Testis (tissue), 2 donors: ENCODE data around the gene CARM1.

ENCODE experiments used
- CTCF ChIP-seq, 3 experiments: fragments of 450-650 bp in 2 of 3; fragments of 200-600 bp in 1 of 3; sonication (generic) in 1 of 3; IDR thresholded peaks; one replicate each; pipeline ENCODE4 v1.5.1; 2016 to 2019; ENCODE audit warnings: antibody characterized with exemption in 3 of 3, mild to moderate bottlenecking in 2 of 3, moderate library complexity in 1 of 3
- POLR2A ChIP-seq: fragments of 450-650 bp; IDR thresholded peaks from one replicate; pipeline ENCODE4 v1.6.1; 2017; ENCODE audit warnings: antibody characterized with exemption, mild to moderate bottlenecking, moderate library complexity

GRCh38 chr19:10839114-10840050 lies 32.0 kb upstream of the CARM1 start:
- TF ChIP-seq POLR2A (no peak), CTCF (IDR thresholded peaks at IDR 0.05) (no peak)
